Measurements from ENCODE around the gene RAD51B. TPM values are rescaled to one million over a fixed set of nuclear protein-coding genes. Genes with fewer than 3 reads are reported as not detected.

Gene RAD51B
- total RNA-seq, 1 experiment from 2014 or later: 8.5 TPM

DNA sequence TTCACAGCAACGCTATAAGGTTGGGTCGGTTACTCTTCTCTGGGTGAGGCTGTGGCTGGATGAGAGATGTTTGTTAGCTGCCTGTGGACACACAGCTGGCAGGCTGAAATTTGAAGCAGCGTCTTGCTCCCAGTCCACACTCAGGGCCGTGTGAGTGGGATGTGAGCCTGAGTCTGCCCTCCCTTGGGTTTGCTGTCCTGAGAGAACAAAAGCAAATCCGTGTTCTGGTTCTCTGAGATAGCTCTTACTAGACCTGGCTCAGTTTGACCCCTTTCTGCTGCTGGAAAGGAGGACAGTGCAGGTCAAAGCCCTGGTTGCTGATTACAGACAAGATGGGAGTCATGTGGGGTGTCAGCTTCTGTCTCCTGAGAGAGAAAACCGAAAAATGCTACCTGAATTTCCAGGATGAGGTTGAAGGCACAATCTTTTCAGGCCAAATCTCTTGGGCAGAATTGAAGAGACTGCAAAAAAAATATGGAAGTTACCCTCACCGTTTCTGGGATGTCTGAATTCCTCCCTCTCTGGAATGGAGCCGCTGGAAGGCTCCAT is 702.5 kb downstream of the RAD51B start:
- Histone ChIP-seq H3K27ac (ENCODE audit: low read length) (no peak overlapping the region), H3K4me3 (ENCODE audit: low read depth in 2 of 2, low read length in 2 of 2) (no peak overlapping the region), H3K27me3 (ENCODE audit: control insufficient read depth, insufficient read depth, low read length) (no peaks in the 10 kb centered on the region), H3K9me3 (ENCODE audit: control insufficient read depth, insufficient read depth, low read depth, low read length) (no peaks in the 10 kb centered on the region), H3K36me3 (ENCODE audit: control insufficient read depth, insufficient read depth, low read length) (no peaks in the 10 kb centered on the region), H3K4me1 (ENCODE audit: control insufficient read depth, insufficient read depth, low read length) (no peaks in the 10 kb centered on the region)
- ATAC-seq (no peak), DNase-seq (ENCODE audit: low read depth, low spot score) (no peak)
- BruUV-seq (replicated peaks): no TSS peak
- in situ Hi-C loops (cut with HindIII; ENCODE audit: low pct_unique_long_range_greater_than_20kb, low sequenced_read_pairs) (no loop called here), intact Hi-C loops (cut with micrococcal nuclease; ENCODE audit: unreplicated experiment) (no loop called here)
- POLR2A ChIA-PET: no interaction called here
- TF ChIP-seq, protein P1, sequence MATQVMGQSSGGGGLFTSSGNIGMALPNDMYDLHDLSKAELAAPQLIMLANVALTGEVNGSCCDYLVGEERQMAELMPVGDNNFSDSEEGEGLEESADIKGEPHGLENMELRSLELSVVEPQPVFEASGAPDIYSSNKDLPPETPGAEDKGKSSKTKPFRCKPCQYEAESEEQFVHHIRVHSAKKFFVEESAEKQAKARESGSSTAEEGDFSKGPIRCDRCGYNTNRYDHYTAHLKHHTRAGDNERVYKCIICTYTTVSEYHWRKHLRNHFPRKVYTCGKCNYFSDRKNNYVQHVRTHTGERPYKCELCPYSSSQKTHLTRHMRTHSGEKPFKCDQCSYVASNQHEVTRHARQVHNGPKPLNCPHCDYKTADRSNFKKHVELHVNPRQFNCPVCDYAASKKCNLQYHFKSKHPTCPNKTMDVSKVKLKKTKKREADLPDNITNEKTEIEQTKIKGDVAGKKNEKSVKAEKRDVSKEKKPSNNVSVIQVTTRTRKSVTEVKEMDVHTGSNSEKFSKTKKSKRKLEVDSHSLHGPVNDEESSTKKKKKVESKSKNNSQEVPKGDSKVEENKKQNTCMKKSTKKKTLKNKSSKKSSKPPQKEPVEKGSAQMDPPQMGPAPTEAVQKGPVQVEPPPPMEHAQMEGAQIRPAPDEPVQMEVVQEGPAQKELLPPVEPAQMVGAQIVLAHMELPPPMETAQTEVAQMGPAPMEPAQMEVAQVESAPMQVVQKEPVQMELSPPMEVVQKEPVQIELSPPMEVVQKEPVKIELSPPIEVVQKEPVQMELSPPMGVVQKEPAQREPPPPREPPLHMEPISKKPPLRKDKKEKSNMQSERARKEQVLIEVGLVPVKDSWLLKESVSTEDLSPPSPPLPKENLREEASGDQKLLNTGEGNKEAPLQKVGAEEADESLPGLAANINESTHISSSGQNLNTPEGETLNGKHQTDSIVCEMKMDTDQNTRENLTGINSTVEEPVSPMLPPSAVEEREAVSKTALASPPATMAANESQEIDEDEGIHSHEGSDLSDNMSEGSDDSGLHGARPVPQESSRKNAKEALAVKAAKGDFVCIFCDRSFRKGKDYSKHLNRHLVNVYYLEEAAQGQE (IDR thresholded peaks at IDR 0.05; ENCODE audit: insufficient read depth in 1 of 2, low read depth in 2 of 2, low read length in 1 of 2): no peak
- no peak for TF ChIP-seq TCF7L2 (IDR thresholded peaks at IDR 0.05; ENCODE audit: low read depth, low read length)
- no peak for TF ChIP-seq SIN3A (IDR thresholded peaks at IDR 0.05; ENCODE audit: borderline replicate concordance, insufficient read depth, low read depth, low read length)
- TF ChIP-seq POLR2AphosphoS5 (IDR thresholded peaks at IDR 0.05; ENCODE audit: low read depth, low read length): no peak
- TF ChIP-seq, protein P2, sequence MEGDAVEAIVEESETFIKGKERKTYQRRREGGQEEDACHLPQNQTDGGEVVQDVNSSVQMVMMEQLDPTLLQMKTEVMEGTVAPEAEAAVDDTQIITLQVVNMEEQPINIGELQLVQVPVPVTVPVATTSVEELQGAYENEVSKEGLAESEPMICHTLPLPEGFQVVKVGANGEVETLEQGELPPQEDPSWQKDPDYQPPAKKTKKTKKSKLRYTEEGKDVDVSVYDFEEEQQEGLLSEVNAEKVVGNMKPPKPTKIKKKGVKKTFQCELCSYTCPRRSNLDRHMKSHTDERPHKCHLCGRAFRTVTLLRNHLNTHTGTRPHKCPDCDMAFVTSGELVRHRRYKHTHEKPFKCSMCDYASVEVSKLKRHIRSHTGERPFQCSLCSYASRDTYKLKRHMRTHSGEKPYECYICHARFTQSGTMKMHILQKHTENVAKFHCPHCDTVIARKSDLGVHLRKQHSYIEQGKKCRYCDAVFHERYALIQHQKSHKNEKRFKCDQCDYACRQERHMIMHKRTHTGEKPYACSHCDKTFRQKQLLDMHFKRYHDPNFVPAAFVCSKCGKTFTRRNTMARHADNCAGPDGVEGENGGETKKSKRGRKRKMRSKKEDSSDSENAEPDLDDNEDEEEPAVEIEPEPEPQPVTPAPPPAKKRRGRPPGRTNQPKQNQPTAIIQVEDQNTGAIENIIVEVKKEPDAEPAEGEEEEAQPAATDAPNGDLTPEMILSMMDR (IDR thresholded peaks at IDR 0.05): no peak
- CTCF ChIA-PET: no interaction called here

DNA sequence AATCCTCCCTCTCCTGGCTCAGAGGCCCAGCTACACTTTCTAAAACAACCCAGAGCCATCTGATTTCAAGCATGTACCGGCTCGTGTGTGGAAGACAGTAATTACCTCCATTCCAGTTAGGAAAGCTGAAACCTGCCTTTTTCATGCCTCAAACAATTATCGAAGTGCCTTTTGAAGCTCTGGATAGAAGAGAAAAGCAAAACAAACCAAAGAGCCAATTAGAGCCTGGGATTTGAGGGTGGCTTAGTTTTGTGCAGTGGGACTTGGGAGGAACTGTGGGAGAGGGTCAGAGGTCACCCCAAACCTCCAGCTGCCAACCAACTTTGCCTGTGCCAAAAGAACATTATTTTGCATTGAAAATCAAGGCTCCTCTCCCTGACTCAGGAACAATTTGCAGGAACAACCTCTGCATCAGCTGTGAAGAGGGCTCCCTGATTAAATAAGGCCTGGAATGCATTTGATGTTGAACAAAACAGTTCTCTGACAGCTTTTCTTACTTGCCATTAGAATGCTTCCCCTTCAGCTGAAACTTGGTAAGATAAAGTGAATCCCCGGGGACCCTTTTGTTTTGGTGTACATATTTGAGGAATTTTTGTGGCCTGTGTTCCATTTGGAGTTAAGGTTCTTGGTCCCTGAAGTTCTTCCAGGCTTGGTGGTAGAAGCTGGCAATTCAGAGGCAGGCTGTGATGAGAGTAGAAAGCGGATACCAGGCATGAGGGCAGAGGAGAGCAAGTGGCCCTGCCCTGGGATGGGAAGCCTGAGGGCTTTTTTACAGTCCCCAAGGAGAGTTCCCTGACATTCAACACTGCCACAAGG is 703.1 kb downstream of the RAD51B start:
- Histone ChIP-seq H3K36me3 (ENCODE audit: control insufficient read depth, insufficient read depth, low read length) (no peaks in the 10 kb centered on the region), H3K4me1 (ENCODE audit: control insufficient read depth, insufficient read depth, low read length) (no peaks in the 10 kb centered on the region), H3K4me3 (ENCODE audit: low read depth in 2 of 2, low read length in 2 of 2) (no peak overlapping the region), H3K9me3 (ENCODE audit: control insufficient read depth, insufficient read depth, low read depth, low read length) (no peaks in the 10 kb centered on the region), H3K27ac (ENCODE audit: low read length) (peak overlapping the region; percentile 39; the same call in 1 of the 2 replicates), H3K27me3 (ENCODE audit: control insufficient read depth, insufficient read depth, low read length) (no peaks in the 10 kb centered on the region)
- DNase-seq (ENCODE audit: low read depth, low spot score) (no peak), ATAC-seq (no peak)
- POLR2A ChIA-PET: no interaction called here
- BruUV-seq (replicated peaks): no TSS peak
- in situ Hi-C loops (cut with HindIII; ENCODE audit: low pct_unique_long_range_greater_than_20kb, low sequenced_read_pairs): no loop called here
- CTCF ChIA-PET: no interaction called here
- no peak for TF ChIP-seq POLR2AphosphoS5 (IDR thresholded peaks at IDR 0.05; ENCODE audit: low read depth, low read length)
- TF ChIP-seq, protein P1 (IDR thresholded peaks at IDR 0.05; ENCODE audit: insufficient read depth in 1 of 2, low read depth in 2 of 2, low read length in 1 of 2): no peak
- TF ChIP-seq, protein P2 (IDR thresholded peaks at IDR 0.05): no peak
- TF ChIP-seq SIN3A (IDR thresholded peaks at IDR 0.05; ENCODE audit: borderline replicate concordance, insufficient read depth, low read depth, low read length): no peak
- no peak for TF ChIP-seq TCF7L2 (IDR thresholded peaks at IDR 0.05; ENCODE audit: low read depth, low read length)
- intact Hi-C loops (cut with micrococcal nuclease; ENCODE audit: unreplicated experiment): no loop called here
